Measurements from ENCODE around the gene TOP1.

TOP1 gene

DNA sequence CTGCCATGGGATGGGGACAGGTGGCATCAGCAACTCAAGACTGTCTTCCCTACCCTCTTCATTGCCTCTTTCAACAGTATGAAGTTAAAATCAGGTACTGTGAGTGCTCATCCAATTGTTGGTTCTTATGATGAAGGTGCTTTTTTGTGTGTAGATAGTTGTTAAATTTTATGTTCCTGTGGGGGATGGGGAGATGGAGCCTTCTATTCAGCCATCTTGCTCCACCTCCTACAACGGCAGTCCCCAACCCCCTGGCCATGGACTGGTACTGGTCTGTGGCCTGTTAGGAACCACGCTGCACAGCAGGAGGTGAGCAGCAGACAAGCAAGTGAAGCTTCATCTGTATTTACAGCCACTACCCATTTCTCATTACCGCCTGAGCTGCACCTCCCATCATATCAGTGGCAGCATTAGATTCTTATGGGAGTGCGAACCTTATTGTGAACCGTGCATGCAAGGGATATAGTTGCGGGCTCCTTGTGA lies 47.8 kb upstream of the TOP1 start:
- Histone ChIP-seq H3K36me3 (ENCODE audit: insufficient read depth, low read length) (no peaks in the 10 kb centered on the region), H3K27ac (ENCODE audit: low read length) (no peak overlapping the region)

DNA sequence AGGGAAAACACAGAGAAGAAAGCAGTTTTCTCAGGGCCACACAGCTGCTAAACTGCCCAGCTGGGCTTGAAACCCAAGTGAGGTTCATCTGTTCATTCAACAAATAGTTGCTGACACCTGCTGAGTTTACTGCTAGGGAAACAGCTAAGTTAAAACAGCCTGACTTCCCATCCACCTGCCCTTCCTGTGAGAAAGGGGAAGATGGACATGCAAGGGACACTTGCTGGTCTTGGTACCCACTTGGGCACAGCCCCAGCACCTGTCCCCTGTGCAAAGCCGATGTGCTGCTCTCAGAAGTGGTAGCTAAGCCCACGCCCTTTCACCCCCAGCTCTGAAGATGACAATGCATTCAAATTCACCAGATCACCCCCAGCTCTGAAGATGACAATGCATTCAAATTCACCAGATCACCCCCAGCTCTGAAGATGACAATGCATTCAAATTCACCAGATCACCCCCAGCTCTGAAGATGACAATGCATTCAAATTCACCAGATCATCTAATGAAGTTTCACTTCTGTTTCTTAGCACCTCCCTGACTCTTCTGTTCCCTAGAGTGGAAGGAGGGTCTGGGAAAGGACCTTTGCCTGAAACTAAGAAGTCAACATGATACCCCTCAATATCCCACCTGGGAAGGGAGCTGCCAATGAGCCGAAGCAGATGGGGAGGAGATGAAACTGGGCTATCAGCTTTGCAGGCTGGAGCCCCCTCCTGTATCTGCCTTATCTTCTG lies 46.0 kb upstream of the TOP1 start:
- DNase-seq (no peak), ATAC-seq (ENCODE audit: insufficient read depth, low read depth) (no peak)
- Histone ChIP-seq H3K9me3 (ENCODE audit: insufficient read depth, low read length, severe bottlenecking) (peaks cover 5% of the 10 kb centered on the region), H4K20me1 (ENCODE audit: insufficient read depth, low read length) (no peaks in the 10 kb centered on the region), H3K4me2 (ENCODE audit: insufficient read depth, low read length) (no peak overlapping the region), H3K79me2 (ENCODE audit: insufficient read depth, low read length) (no peaks in the 10 kb centered on the region), H2AFZ (ENCODE audit: low read depth, low read length) (no peak overlapping the region), H3K4me1 (ENCODE audit: insufficient read depth, low read length) (no peaks in the 10 kb centered on the region), H3K27ac (ENCODE audit: low read length) (no peak overlapping the region), H3K27me3 (ENCODE audit: insufficient read depth, low read length, poor library complexity) (no peaks in the 10 kb centered on the region), H3K36me3 (ENCODE audit: insufficient read depth, low read length) (no peaks in the 10 kb centered on the region), H3K9ac (ENCODE audit: low read depth, low read length) (no peak overlapping the region), H3K4me3 (ENCODE audit: low read depth in 1 of 2, low read length in 2 of 2) (no peak overlapping the region)
- TF ChIP-seq, protein P1, sequence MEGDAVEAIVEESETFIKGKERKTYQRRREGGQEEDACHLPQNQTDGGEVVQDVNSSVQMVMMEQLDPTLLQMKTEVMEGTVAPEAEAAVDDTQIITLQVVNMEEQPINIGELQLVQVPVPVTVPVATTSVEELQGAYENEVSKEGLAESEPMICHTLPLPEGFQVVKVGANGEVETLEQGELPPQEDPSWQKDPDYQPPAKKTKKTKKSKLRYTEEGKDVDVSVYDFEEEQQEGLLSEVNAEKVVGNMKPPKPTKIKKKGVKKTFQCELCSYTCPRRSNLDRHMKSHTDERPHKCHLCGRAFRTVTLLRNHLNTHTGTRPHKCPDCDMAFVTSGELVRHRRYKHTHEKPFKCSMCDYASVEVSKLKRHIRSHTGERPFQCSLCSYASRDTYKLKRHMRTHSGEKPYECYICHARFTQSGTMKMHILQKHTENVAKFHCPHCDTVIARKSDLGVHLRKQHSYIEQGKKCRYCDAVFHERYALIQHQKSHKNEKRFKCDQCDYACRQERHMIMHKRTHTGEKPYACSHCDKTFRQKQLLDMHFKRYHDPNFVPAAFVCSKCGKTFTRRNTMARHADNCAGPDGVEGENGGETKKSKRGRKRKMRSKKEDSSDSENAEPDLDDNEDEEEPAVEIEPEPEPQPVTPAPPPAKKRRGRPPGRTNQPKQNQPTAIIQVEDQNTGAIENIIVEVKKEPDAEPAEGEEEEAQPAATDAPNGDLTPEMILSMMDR (IDR thresholded peaks at IDR 0.05; ENCODE audit: borderline replicate concordance, extremely low read depth, low read length, poor library complexity, severe bottlenecking) = no peak
- no peak for TF ChIP-seq EZH2 (IDR thresholded peaks at IDR 0.05; ENCODE audit: borderline replicate concordance, low read depth, low read length, severe bottlenecking)

More for the DNA sequence above, 47.8 kb upstream of the TOP1 start:
- Histone ChIP-seq H3K4me3 (ENCODE audit: low read depth in 1 of 2, low read length in 2 of 2) (no peak overlapping the region), H3K79me2 (ENCODE audit: insufficient read depth, low read length) (no peaks in the 10 kb centered on the region), H2AFZ (ENCODE audit: low read depth, low read length) (no peak overlapping the region), H3K9ac (ENCODE audit: low read depth, low read length) (no peak overlapping the region), H3K4me2 (ENCODE audit: insufficient read depth, low read length) (no peak overlapping the region), H3K9me3 (ENCODE audit: insufficient read depth, low read length, severe bottlenecking) (peaks cover 19% of the 10 kb centered on the region), H3K4me1 (ENCODE audit: insufficient read depth, low read length) (no peaks in the 10 kb centered on the region), H3K27me3 (ENCODE audit: insufficient read depth, low read length, poor library complexity) (no peaks in the 10 kb centered on the region), H4K20me1 (ENCODE audit: insufficient read depth, low read length) (no peaks in the 10 kb centered on the region)
- ATAC-seq (ENCODE audit: insufficient read depth, low read depth) (no peak), DNase-seq (no peak)
- no peak for TF ChIP-seq EZH2 (IDR thresholded peaks at IDR 0.05; ENCODE audit: borderline replicate concordance, low read depth, low read length, severe bottlenecking)
- TF ChIP-seq, protein P1 (IDR thresholded peaks at IDR 0.05; ENCODE audit: borderline replicate concordance, extremely low read depth, low read length, poor library complexity, severe bottlenecking) = no peak

DNA sequence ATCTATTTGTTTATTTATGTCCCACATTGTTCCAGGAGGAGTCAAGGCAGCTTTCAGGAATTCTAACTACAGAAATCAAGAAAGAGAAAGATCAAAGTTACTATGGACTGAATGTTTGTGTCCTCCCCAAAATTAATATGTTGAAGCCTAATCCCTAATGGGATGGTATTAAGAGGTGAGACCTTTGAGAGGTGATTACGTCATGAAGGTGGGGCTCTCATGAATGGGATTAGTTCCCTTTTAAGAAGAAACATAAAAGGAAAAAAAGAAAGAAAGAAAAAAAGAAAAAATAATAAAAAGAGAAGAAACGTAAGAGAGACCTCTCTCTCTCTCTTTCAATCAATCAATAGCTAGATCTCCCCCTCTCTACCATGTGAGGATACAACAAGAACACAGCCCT lies 44.7 kb upstream of the TOP1 start:
- Histone ChIP-seq H3K27me3 (ENCODE audit: insufficient read depth, low read length, poor library complexity) (no peaks in the 10 kb centered on the region), H3K4me3 (ENCODE audit: low read depth in 1 of 2, low read length in 2 of 2) (no peak overlapping the region), H3K36me3 (ENCODE audit: insufficient read depth, low read length) (no peaks in the 10 kb centered on the region), H3K4me2 (ENCODE audit: insufficient read depth, low read length) (no peak overlapping the region), H4K20me1 (ENCODE audit: insufficient read depth, low read length) (no peaks in the 10 kb centered on the region), H3K27ac (ENCODE audit: low read length) (no peak overlapping the region), H3K9me3 (ENCODE audit: insufficient read depth, low read length, severe bottlenecking) (no peaks in the 10 kb centered on the region), H3K9ac (ENCODE audit: low read depth, low read length) (no peak overlapping the region), H3K79me2 (ENCODE audit: insufficient read depth, low read length) (no peaks in the 10 kb centered on the region), H3K4me1 (ENCODE audit: insufficient read depth, low read length) (no peaks in the 10 kb centered on the region), H2AFZ (ENCODE audit: low read depth, low read length) (no peak overlapping the region)
- ATAC-seq (ENCODE audit: insufficient read depth, low read depth) (no peak), DNase-seq (no peak)
- TF ChIP-seq, protein P1 (IDR thresholded peaks at IDR 0.05; ENCODE audit: borderline replicate concordance, extremely low read depth, low read length, poor library complexity, severe bottlenecking) = no peak
- TF ChIP-seq EZH2 (IDR thresholded peaks at IDR 0.05; ENCODE audit: borderline replicate concordance, low read depth, low read length, severe bottlenecking) = no peak
